CD14-positive monocyte (primary cell): Measurements from ENCODE around the gene NHS. TPM values are rescaled to one million over a fixed set of nuclear protein-coding genes. Genes with fewer than 3 reads are reported as not detected.

ENCODE experiments used
- DNase-seq, 3 donors: peaks; one replicate each; pipeline ENCODE4 v3.0.0-alpha.2; 2011 to 2022
- H2AFZ ChIP-seq: 2 replicates; pipeline ENCODE4 v1.6.0; 2012; ENCODE audit warnings: mild to moderate bottlenecking, low read depth, low read length, inconsistent platforms; ENCODE audit not compliant: insufficient read depth, poor library complexity, severe bottlenecking
- H3K27ac ChIP-seq, 2 donors: 1 replicate in 1 of 2; 2 replicates in 1 of 2; pipeline ENCODE4 v1.5.1; 2012 to 2013; ENCODE audit warnings: low read length in 2 of 2, control low read depth in 1 of 2, inconsistent platforms in 1 of 2, low read depth in 1 of 2, mild to moderate bottlenecking in 1 of 2
- H3K27me3 ChIP-seq, 2 donors: one replicate each; pipeline versions ENCODE4 v1.6.0 to v1.6.1; 2011 to 2013; ENCODE audit warnings: low read length in 2 of 2; ENCODE audit not compliant: control insufficient read depth in 2 of 2, insufficient read depth in 2 of 2
- H3K36me3 ChIP-seq, 2 donors: replicated peaks in 1 of 2; 1 replicate in 1 of 2; 2 replicates in 1 of 2; pipeline versions ENCODE4 v1.5.1 to v1.6.1; 2012 to 2013; ENCODE audit warnings: low read length in 2 of 2, control low read depth in 1 of 2, inconsistent platforms in 1 of 2, mild to moderate bottlenecking in 1 of 2; ENCODE audit not compliant: insufficient read depth in 2 of 2, control insufficient read depth in 1 of 2
- H3K4me1 ChIP-seq, 2 donors: 1 replicate in 1 of 2; 2 replicates in 1 of 2; pipeline versions ENCODE4 v1.5.1 to v1.6.1; 2012 to 2013; ENCODE audit warnings: low read length in 2 of 2, control low read depth in 1 of 2, inconsistent platforms in 1 of 2, mild to moderate bottlenecking in 1 of 2, moderate library complexity in 1 of 2; ENCODE audit not compliant: insufficient read depth in 2 of 2, control insufficient read depth in 1 of 2
- H3K4me2 ChIP-seq: replicated peaks from 2 replicates; pipeline ENCODE3; 2012; ENCODE audit warnings: low read length, moderate library complexity, mild to moderate bottlenecking; ENCODE audit not compliant: poor library complexity, severe bottlenecking; ENCODE audit errors: extremely low read depth
- H3K4me3 ChIP-seq, 3 experiments: fragments of 200-600 bp in 1 of 3; sonication (generic) in 1 of 3; replicated peaks in 1 of 3; 1 replicate in 2 of 3; 2 replicates in 1 of 3; pipeline ENCODE4 v1.5.1; 2011 to 2013; ENCODE audit warnings: low read length in 3 of 3, mild to moderate bottlenecking in 3 of 3, control low read depth in 2 of 3, low read depth in 2 of 3, inconsistent platforms in 1 of 3, moderate library complexity in 1 of 3
- H3K79me2 ChIP-seq: 2 replicates; pipeline ENCODE4 v1.6.0; 2012; ENCODE audit warnings: mild to moderate bottlenecking, control low read depth, inconsistent platforms, low read length, moderate library complexity; ENCODE audit not compliant: insufficient read depth
- H3K9ac ChIP-seq: 2 replicates; pipeline ENCODE4 v1.6.0; 2017; ENCODE audit warnings: low read length, mild to moderate bottlenecking; ENCODE audit not compliant: insufficient read depth, poor library complexity, severe bottlenecking
- H3K9me3 ChIP-seq, 2 donors: replicated peaks in 1 of 2; 1 replicate in 1 of 2; 2 replicates in 1 of 2; pipeline versions ENCODE4 v1.5.1 to v1.6.1; 2012 to 2013; ENCODE audit warnings: low read length in 2 of 2, control low read depth in 1 of 2; ENCODE audit not compliant: control insufficient read depth in 1 of 2, insufficient read depth in 1 of 2
- H4K20me1 ChIP-seq: 2 replicates; pipeline ENCODE4 v1.6.0; 2012; ENCODE audit warnings: mild to moderate bottlenecking, low read length, control low read depth, moderate library complexity; ENCODE audit not compliant: insufficient read depth
- H3K27ac Mint-ChIP-seq, 7 donors: one replicate each; pipeline ENCODE4 v1.8.0; 2020; ENCODE audit warnings: mild to moderate bottlenecking in 7 of 7, mixed read lengths in 7 of 7, moderate library complexity in 6 of 7, inconsistent platforms in 2 of 7
- H3K27me3 Mint-ChIP-seq, 3 donors: one replicate each; pipeline ENCODE4 v1.8.0; 2021 to 2022; ENCODE audit warnings: low read depth in 3 of 3, mild to moderate bottlenecking in 3 of 3, mixed read lengths in 3 of 3, moderate library complexity in 3 of 3, inconsistent platforms in 1 of 3
- H3K36me3 Mint-ChIP-seq, 2 donors: one replicate each; pipeline ENCODE4 v1.8.0; 2020; ENCODE audit warnings: mixed read lengths in 2 of 2, inconsistent platforms in 1 of 2, mild to moderate bottlenecking in 1 of 2
- H3K4me1 Mint-ChIP-seq: one replicate; pipeline ENCODE4 v1.8.0; 2020; ENCODE audit warnings: mild to moderate bottlenecking, mixed read lengths
- H3K4me3 Mint-ChIP-seq, 2 donors: one replicate each; pipeline ENCODE4 v1.8.0; 2020; ENCODE audit warnings: mild to moderate bottlenecking in 2 of 2, mixed read lengths in 2 of 2, moderate library complexity in 1 of 2
- H3K9me3 Mint-ChIP-seq, 7 donors: one replicate each; pipeline ENCODE4 v1.8.0; 2020 to 2022; ENCODE audit warnings: mixed read lengths in 7 of 7, mild to moderate bottlenecking in 6 of 7, moderate library complexity in 6 of 7, inconsistent platforms in 2 of 7
- WGBS: methylation state at CpG from one replicate; pipeline ENCODE4 v1.1.5; 2013; ENCODE audit warnings: missing lambda C conversion rate; ENCODE audit not compliant: insufficient coverage; 5-methylcytosine and 5-hydroxymethylcytosine counted together
- intact Hi-C, 2 donors: fragments of 100-400 bp; cut with micrococcal nuclease; formaldehyde crosslinking; loops; one replicate each; pipeline versions ENCODE4 v1.15.0 to v1.15.1; 2023
- polyA plus RNA-seq, 3 donors: library from polyadenylated mRNA; depleted of rRNA in 1 of 3; unstranded in 2 of 3; stranded (reverse) in 1 of 3; fragments of 300-500 nt in 2 of 3; fragments of >200 nt in 1 of 3; fragmentation: Illumina TruSeq in 2 of 3; gene quantifications; 1 replicate in 2 of 3; 2 replicates in 1 of 3; pipeline ENCODE4 v1.2.3, GENCODE V29; 2012 to 2021
- TF ChIP-seq, protein P1 (sequence below): fragments of 200-600 bp; IDR thresholded peaks from one replicate; pipeline ENCODE4 v1.8.0; 2022; ENCODE audit warnings: antibody characterized with exemption, mild to moderate bottlenecking

The NHS gene
- polyA plus RNA-seq, 3 donors: 0.86 to 1.8 (median 1.3) TPM

DNA sequence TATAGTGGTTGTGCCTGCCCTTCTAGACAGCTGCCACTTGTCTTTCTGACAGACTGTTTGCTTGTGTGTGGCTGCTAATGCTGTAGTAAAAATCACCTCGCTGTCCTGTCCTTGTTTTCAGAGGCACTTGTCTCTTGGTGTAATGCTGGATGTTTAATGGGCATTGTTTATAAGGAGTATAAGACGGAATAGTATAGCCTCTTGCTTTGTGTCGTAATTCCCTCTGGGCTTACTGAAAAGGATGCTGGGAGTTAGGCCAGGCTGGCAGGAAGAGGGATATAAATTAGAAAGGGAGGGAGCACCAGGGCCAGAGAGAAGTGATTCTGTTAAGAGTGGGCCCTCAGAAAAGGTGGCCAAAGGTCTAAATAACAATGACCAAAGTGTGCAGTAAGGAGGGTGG, 29.0 kb downstream of the NHS start:
- H3K9me3 Mint-ChIP-seq: peaks cover 0 to 6% (median 0%) of the 10 kb centered on the region in 7 donors
- no peaks in the 10 kb centered on the region for H3K4me1 ChIP-seq
- no peaks in the 10 kb centered on the region for H3K36me3 Mint-ChIP-seq
- no peak overlapping the region for H3K4me2 ChIP-seq
- no peak overlapping the region for H3K9ac ChIP-seq
- H3K4me1 Mint-ChIP-seq: no peaks in the 10 kb centered on the region
- intact Hi-C loops: no loop called here
- no peak overlapping the region for H3K27ac ChIP-seq
- no peaks in the 10 kb centered on the region for H3K9me3 ChIP-seq
- TF ChIP-seq, protein P1, sequence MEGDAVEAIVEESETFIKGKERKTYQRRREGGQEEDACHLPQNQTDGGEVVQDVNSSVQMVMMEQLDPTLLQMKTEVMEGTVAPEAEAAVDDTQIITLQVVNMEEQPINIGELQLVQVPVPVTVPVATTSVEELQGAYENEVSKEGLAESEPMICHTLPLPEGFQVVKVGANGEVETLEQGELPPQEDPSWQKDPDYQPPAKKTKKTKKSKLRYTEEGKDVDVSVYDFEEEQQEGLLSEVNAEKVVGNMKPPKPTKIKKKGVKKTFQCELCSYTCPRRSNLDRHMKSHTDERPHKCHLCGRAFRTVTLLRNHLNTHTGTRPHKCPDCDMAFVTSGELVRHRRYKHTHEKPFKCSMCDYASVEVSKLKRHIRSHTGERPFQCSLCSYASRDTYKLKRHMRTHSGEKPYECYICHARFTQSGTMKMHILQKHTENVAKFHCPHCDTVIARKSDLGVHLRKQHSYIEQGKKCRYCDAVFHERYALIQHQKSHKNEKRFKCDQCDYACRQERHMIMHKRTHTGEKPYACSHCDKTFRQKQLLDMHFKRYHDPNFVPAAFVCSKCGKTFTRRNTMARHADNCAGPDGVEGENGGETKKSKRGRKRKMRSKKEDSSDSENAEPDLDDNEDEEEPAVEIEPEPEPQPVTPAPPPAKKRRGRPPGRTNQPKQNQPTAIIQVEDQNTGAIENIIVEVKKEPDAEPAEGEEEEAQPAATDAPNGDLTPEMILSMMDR: no peak
- H3K27me3 ChIP-seq: peaks cover 0 to 4% of the 10 kb centered on the region in 2 donors
- H3K27me3 Mint-ChIP-seq: peaks cover 5 to 14% (median 10%) of the 10 kb centered on the region in 3 donors
- no peak for DNase-seq
- no peaks in the 10 kb centered on the region for H4K20me1 ChIP-seq
- H3K79me2 ChIP-seq: no peaks in the 10 kb centered on the region
- no CpG with 5 or more reads among the region's 3 CpGs for WGBS
- H2AFZ ChIP-seq: no peak overlapping the region
- no peaks in the 10 kb centered on the region for H3K36me3 ChIP-seq
- peak overlapping the region in 1 of 7 donors; percentile 54 for H3K27ac Mint-ChIP-seq
- H3K4me3 Mint-ChIP-seq: no peak overlapping the region
- no peak overlapping the region for H3K4me3 ChIP-seq

DNA sequence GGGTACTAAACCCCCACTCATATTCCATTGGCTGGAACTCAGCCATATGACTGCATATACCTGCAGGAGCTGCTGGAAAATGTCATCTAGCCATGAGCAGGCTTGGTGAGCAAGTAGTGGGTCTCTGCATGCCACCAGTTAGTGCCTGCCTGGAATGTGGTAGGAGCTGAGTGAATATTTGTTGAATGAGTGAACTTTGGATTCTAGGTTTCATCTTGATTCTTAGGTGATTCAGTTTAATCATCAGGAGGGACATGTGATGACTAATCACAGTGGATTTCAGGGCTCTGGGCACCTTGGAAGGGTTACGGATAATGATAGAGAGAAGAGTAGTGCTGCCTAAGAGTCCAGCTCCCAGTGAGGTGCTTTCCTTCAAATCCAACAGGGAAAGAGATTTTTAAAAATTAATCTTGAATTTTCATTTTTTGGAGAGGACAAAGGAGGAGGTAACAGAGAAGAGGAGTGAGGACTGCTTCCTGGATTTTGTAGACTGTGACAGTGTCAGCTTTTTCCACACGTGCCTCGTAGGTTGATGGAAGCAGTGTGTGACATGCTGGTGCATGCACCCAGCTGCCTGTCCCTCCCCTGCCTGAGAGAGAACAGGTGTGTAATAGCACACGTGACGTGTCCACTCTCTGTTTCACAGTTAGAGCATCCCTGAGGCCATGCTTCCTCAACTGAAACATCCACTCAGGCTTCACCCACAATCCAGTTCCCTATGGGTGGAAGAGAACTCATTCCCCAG, 30.4 kb downstream of the NHS start:
- H3K27ac ChIP-seq: no peak overlapping the region
- Mint-ChIP-seq H3K27me3 (peaks cover 5 to 16% (median 10%) of the 10 kb centered on the region in 3 donors), H3K4me1 (no peaks in the 10 kb centered on the region), H3K27ac (no peak overlapping the region), H3K36me3 (no peaks in the 10 kb centered on the region), H3K4me3 (no peak overlapping the region), H3K9me3 (peaks cover 0 to 2% (median 0%) of the 10 kb centered on the region in 7 donors)
- intact Hi-C loops: no loop called here
- WGBS: no CpG with 5 or more reads among the region's 5 CpGs
- no peaks in the 10 kb centered on the region for H3K79me2 ChIP-seq
- H3K9me3 ChIP-seq: no peaks in the 10 kb centered on the region
- H3K27me3 ChIP-seq: peaks cover 0 to 6% of the 10 kb centered on the region in 2 donors
- TF ChIP-seq, protein P1: no peak
- H2AFZ ChIP-seq: no peak overlapping the region
- H3K36me3 ChIP-seq: no peaks in the 10 kb centered on the region
- no peak overlapping the region for H3K9ac ChIP-seq
- H4K20me1 ChIP-seq: no peaks in the 10 kb centered on the region
- no peaks in the 10 kb centered on the region for H3K4me1 ChIP-seq
- no peak overlapping the region for H3K4me3 ChIP-seq
- no peak overlapping the region for H3K4me2 ChIP-seq
- DNase-seq: no peak
